GM21367 (cell line): Measurements from ENCODE around the gene CDC16.
"Not testable (repeated sequence)": the region's sequence is repeated elsewhere in the genome, so short reads cannot be mapped to it uniquely, and the experiment has no call there.

Experiments used
- ATAC-seq: cut with Tn5 transposase; IDR thresholded peaks from one replicate; pipeline ENCODE4 v1.9.1; 2021; ENCODE audit not compliant: unreplicated experiment

Gene CDC16, protein sequence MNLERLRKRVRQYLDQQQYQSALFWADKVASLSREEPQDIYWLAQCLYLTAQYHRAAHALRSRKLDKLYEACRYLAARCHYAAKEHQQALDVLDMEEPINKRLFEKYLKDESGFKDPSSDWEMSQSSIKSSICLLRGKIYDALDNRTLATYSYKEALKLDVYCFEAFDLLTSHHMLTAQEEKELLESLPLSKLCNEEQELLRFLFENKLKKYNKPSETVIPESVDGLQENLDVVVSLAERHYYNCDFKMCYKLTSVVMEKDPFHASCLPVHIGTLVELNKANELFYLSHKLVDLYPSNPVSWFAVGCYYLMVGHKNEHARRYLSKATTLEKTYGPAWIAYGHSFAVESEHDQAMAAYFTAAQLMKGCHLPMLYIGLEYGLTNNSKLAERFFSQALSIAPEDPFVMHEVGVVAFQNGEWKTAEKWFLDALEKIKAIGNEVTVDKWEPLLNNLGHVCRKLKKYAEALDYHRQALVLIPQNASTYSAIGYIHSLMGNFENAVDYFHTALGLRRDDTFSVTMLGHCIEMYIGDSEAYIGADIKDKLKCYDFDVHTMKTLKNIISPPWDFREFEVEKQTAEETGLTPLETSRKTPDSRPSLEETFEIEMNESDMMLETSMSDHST

GRCh38 chr13:114234645-114235421, at the start of gene CDC16:
Gene CDC16 (plus strand): TSS chr13:114234897. CDS start chr13:114235085, 188 bp downstream.
- peak; percentile 90 for ATAC-seq

GRCh38 chr13:114185182-114185971, 49.3 kb upstream of the CDC16 start:
- ATAC-seq, result no peak

- no peak for ATAC-seq
These were observed 39.8 kb upstream of the CDC16 start for GRCh38 chr13:114194853-114195252.

DNA sequence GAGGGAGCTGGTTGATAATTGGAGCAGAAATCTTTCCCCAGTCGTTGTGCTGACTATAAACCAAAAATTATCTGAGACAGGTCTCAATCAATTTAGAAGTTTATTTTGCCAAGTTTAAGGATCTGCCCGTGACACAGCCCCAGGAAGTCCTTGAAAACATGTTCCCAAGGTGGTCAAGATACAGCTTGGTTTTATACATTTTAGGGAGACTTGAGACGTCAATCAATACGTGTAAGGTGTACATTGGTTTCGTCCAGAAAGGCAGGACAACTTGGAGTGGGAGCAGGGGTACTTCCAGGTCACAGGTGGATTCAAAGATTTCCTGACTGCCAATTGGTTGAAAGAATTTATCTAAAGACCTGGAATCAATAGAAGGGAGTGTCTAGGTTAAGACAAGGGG, 38.1 kb upstream of the CDC16 start:
- ATAC-seq, result no peak

DNA sequence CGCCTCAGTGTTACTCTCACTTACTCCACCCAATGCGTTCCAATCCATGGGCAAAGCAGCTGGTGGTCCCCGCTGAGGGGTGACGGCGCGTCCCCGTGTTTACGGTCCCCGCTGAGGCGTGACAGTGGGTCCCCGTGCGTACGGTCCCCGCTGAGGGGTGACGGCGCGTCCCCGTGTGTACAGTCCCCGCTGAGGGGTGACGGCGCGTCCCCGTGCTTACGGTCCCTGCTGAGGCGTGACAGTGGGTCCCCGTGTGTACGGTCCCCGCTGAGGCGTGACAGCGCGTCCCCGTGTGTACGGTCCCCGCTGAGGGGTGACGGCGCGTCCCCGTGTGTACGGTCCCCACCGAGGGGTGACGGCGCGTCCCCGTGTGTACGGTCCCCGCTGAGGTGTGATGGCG, 36.1 kb upstream of the CDC16 start:
- ATAC-seq, result no peak

- not testable (repeated sequence) for ATAC-seq
These were observed 35.2 kb upstream of the CDC16 start for GRCh38 chr13:114199526-114199925.

DNA sequence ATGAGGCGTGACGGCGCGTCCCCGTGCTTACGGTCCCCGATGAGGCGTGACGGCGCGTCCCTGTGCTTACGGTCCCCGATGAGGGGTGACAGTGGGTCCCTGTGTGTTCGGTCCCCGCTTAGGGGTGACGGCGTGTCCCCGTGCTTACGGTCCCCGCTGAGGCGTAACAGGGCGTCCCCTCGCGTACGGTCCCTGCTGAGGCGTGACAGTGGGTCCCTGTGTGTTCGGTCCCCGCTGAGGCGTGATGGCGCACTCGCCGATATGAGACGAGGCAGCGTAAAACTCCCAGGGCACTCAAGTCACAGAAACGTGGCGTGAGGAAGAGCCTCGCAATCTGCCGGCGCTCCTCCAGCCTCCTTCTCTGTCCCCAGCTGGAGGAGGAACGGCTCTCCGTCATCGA, 34.7 kb upstream of the CDC16 start:
- ATAC-seq, result no peak

GRCh38 chr13:114200399-114200911, 34.2 kb upstream of the CDC16 start:
- no peak for ATAC-seq

GRCh38 chr13:114202581-114202980, 32.1 kb upstream of the CDC16 start:
- ATAC-seq, result no peak

DNA sequence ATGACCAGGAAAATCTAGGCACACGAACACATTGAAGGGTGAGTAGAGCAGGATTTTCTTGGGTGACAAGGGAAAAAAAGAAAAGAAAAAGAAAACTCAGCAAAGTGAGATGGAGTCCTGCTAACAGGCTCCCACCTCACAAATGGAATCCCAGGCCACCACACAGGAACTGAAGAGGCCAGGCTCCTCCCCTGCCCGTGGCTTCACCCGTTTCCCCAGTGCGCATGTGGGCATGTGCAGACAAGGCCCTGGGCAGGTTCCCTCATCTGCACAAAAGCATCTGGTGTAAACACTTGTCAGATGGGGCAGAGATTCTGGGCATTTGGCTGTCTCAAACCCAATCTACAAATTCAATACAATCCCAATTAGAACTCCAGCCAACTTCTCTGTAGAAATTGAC, 31.2 kb upstream of the CDC16 start:
- ATAC-seq, result no peak

- ATAC-seq, result no peak
These were observed 29.8 kb upstream of the CDC16 start for GRCh38 chr13:114204894-114205293.

DNA sequence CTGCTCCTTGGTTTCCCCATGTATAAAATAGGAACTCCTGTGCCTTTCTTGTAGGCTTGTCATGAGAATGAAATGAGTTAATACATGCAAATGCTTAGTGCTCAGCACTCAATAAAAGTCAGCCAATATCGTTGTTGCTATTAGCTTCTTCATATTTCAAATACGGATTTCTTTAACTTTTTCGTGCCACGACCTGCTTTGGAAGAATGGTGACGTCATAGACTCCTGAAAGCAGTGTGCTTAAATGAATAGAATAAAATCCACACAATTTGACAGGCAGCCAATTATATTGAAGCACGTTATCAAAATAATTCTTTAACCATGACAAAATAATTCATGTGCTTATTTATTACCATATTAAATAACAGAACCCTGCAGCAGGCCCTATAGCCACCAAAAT, 26.6 kb upstream of the CDC16 start:
- no peak for ATAC-seq

GRCh38 chr13:114211446-114212157, 23.1 kb upstream of the CDC16 start:
- no peak for ATAC-seq

DNA sequence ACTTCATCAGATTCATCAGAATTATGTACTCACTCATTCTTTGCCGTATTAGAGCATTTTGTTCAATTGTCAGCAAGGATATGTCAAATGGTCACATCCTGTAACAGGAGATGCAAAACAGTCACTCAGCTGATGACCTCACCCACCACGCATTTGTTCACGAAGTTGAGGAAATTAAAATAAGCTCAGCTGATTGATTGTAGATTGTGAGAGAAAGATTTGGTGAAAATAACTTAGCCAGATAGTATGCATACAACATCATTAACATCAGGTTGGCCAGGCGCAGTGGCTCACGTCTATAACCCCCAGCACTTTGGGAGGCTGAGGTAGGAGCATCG, 22.6 kb upstream of the CDC16 start:
- ATAC-seq, result no peak

DNA sequence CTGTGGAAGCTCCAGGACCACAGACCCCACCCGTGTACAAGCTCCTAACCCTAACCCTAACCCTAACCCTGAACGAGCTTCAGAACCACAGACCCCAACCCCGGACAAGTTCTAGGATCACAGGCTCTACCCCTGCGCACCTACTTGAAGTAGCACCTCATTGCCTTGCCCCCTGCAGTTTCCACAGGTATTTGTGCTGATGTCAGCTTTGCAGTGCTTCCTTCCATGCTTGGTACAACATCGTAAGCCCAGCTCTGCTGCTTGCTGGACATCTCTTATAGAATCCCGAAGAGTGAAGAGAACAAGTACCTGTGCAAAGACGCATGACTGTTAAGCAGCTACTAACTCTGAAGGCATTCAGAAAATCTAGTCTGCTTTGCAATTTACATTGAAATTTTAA, 20.7 kb upstream of the CDC16 start:
- ATAC-seq, result no peak

DNA sequence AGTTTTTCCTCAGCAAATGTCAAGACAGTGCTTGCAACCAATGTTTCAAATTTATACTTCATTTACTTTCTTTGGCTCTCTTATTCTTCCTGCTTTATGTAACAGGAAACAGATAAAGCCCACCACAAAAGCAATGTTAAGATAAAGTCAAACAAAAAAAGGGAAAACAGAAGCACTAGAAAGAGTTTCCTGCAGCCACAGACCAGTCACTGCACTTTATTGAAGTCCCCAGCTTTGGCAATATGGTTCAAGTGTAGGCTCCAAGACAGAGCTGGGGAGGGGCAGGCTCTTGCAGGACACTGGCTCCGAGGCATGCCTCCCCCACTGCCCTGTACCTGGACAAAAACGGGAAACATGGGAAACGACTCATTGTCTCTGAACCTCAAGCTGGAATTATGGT, 15.3 kb upstream of the CDC16 start:
- no peak for ATAC-seq

DNA sequence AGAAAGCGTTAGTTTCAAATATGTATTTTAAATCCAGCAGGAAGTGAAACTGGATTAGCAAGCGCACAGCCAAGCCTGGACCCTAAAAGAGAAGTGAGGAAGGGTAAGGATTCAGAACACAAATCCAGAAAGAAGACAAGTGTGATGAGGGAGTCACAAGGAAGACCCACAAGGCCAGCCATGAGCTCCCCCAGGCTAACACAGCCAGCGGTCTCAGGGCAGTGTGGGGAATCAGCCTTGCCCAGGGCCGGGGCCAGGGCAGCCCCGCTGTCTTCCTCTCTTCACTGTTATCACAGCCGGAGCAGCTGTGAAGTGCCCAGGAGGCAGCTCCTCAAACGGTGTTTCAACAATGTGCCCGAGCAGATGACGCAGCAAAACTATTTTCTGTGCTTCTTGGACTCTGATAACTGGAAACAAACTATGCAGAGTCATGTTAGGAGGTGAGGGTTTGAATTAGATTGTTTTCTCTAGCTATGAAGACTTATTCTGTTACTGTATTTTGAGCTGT, 12.2 kb upstream of the CDC16 start:
- ATAC-seq, result no peak

GRCh38 chr13:114224201-114224600, 10.5 kb upstream of the CDC16 start:
- no peak for ATAC-seq

GRCh38 chr13:114225610-114226009, 9.1 kb upstream of the CDC16 start:
- ATAC-seq, result no peak

- no peak for ATAC-seq
These were observed 8.6 kb upstream of the CDC16 start for GRCh38 chr13:114226088-114226487.
